Motor neuron (in vitro differentiated cells): ENCODE results near the gene CFAP44. TPM values are rescaled to one million over a fixed set of nuclear protein-coding genes. Genes with fewer than 3 reads are reported as not detected.
"Not testable (repeated sequence)": the region's sequence is repeated elsewhere in the genome, so short reads cannot be mapped to it uniquely, and the experiment has no call there.

Experiments used
- ATAC-seq, 8 experiments: fragments of 200-7000 bp; cut with Tn5 transposase; replicated peaks in 6 of 8; 2 replicates each; pipeline ENCODE4 v1.8.0; 2021; ENCODE audit warnings: mild to moderate bottlenecking in 8 of 8, moderate library complexity in 8 of 8
- H3K27ac ChIP-seq, 2 donors: fragments of 250-450 bp; sonication (Bioruptor Pico); 2 replicates each; pipeline ENCODE4 v1.9.0; 2021; ENCODE audit warnings: antibody characterized with exemption in 2 of 2, mild to moderate bottlenecking in 2 of 2, moderate library complexity in 1 of 2
- H3K4me1 ChIP-seq, 2 donors: fragments of 250-450 bp; sonication (Bioruptor Pico); replicated peaks in 1 of 2; 2 replicates each; pipeline ENCODE4 v1.6.1; 2021; ENCODE audit warnings: antibody characterized with exemption in 2 of 2, mild to moderate bottlenecking in 2 of 2, moderate library complexity in 1 of 2
- H3K4me3 ChIP-seq, 5 donors: fragments of 250-450 bp; sonication (Bioruptor Pico); 2 replicates each; pipeline ENCODE4 v1.9.0; 2021; ENCODE audit warnings: antibody characterized with exemption in 5 of 5, mild to moderate bottlenecking in 5 of 5, moderate library complexity in 4 of 5
- WGBS, 10 experiments: fragments of 450-650 bp; shearing (Covaris generic); methylation state at CpG; one replicate each; pipeline ENCODE4 v1.0.0; 2022; 5-methylcytosine and 5-hydroxymethylcytosine counted together
- in situ Hi-C, 9 experiments: fragments of 400-800 bp; cut with MboI; loops; one replicate each; pipeline ENCODE4 v1.15.0; 2021; ENCODE audit warnings: low sequenced_read_pairs in 9 of 9, low pct_unique_long_range_greater_than_20kb in 2 of 9; ENCODE audit not compliant: unreplicated experiment in 9 of 9
- total RNA-seq, 8 experiments: library from RNA; unstranded; fragments of 300-600 nt; gene quantifications; 2 replicates each; pipeline versions ENCODE4 v1.2.3 to v1.2.4, GENCODE V29; 2022

Gene CFAP44, protein sequence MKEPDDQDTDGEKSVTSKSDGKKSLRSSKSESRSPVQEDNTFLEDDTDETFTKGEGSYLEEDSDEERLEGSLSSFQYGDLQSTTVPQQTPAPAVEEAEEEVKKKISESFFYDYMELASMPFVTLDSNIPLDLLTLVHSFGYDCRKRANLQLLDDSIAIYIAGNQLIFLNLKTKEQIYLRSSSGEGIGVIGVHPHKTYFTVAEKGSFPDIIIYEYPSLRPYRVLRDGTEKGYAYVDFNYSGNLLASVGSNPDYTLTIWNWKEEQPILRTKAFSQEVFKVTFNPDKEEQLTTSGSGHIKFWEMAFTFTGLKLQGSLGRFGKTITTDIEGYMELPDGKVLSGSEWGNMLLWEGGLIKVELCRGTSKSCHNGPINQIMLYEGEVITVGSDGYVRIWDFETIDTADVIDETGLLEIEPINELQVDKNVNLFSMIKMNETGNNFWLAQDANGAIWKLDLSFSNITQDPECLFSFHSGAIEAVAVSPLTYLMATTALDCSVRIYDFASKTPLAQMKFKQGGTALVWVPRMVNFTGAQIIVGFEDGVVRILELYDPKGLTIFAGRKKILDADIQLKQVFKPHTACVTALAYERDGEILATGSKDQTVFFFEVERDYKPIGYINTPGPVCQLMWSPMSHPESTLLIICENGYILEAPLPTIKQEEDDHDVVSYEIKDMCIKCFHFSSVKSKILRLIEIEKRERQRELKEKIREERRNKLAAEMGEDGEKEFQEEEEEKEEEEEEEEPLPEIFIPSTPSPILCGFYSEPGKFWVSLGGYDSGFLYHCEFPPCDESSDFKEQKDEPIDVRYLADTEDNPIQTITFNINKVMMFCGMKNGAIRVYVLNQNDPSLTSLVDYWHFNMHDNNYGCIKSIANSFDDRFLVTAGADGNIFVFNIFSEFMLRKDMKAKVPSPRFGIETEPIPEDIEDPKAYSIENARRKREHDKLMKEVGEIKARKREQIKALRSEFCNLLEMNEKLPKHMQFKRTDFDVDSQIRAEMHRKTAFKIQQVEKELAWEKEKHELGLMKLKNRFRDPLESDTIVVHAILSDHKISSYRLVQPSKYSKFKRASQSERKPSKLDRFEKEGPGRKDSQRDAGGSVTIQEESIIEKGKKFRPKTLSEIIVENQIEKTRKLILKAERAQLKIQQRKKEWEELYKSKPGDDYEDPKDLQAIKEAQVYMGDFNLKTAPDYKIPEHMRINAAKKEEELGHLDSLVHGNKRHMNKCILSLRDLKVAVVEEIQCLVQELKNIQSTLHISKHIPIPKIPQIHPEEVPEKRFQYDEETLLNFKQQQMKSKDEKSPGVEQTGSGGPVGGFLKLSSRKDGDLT (N-terminal part only)
- total RNA-seq, result 10 to 100 TPM in 3 of 8 experiments, 1 to 10 TPM in 5; 1.7 to 30.1 (median 6.3) TPM

- 30 to 100% (median 65%) methylated on average over 2 to 19 of the region's 44 CpGs; no CpG with 5 or more reads in 2 of the 10 experiments for WGBS, 10 experiments
- Histone ChIP-seq H3K4me3 (peak within 1 kb of the TSS; percentile 14 to 29 (median 18)), H3K4me1 (no peaks in the 10 kb centered on the region), H3K27ac (no peak within 1 kb of the TSS)
- peak in 7 of 8 experiments; percentile 51 to 99 (median 91) for ATAC-seq
- in situ Hi-C loops, result no loop called here
These were observed at the start of gene CFAP44 for GRCh38 chr3:113441051-113441770. Gene CFAP44 (minus strand): TSS chr3:113441493. CDS start chr3:113433664, 7,829 bp downstream.

- Histone ChIP-seq H3K4me3 (no peak overlapping the region), H3K27ac (no peak overlapping the region), H3K4me1 (no peaks in the 10 kb centered on the region)
- ATAC-seq, result no peak
- WGBS, 10 experiments, result 50 to 100% (median 100%) methylated on average over 1 to 3 of the region's 8 CpGs; no CpG with 5 or more reads in 3 of the 10 experiments
- in situ Hi-C loops, result no loop called here
These were observed 43.9 kb upstream of the CFAP44 start for GRCh38 chr3:113485161-113485609.

DNA sequence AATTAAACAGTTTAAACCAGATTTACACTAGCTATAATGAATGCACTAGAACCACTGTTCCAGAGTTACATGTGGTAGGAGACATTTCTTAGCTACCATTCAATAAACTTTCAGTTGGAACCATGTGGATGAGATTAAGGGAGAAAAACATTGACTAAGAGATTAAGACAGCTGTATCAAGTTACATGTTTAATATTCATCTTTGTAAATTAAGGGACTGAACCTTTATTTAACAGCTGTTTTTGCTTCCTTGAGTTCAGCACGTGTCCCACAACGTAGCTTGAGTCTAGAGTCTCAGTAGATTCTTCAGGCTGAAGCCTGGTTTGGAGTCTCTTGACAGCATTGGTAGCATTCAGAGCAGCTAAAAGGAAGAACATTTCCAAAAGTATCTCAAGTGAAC lies 27.2 kb upstream of the CFAP44 start:
- Histone ChIP-seq H3K4me1 (no peaks in the 10 kb centered on the region), H3K27ac (no peak overlapping the region), H3K4me3 (no peak overlapping the region)
- in situ Hi-C loops, result no loop called here
- ATAC-seq, result peak in 3 of 8 experiments; percentile 91 to 94 (median 92)
- whole genome bisulfite sequencing, 10 experiments, result 10 to 94% (median 80%) methylated on average over 2 of the region's 2 CpGs; no CpG with 5 or more reads in 5 of the 10 experiments

DNA sequence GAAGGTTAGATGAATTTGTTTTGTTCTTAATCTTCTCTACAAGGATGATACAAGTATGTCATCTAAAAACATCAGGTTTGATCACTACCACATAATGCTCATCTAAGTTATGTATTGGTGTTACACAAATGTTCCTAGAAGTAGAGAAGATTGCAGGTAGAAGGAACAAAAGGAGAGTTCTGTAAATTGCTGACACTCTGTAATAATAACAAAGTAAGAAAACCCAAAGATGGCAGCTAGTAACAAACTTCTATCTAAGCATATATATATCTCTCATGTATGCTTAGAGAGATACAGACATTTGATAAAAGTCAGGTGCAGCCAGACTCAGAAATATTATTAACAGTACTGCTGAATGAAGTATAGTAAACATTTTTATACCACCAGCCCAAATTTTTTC lies 20.2 kb upstream of the CFAP44 start:
- Histone ChIP-seq H3K4me1 (no peaks in the 10 kb centered on the region), H3K27ac (no peak overlapping the region), H3K4me3 (no peak overlapping the region)
- no peak for ATAC-seq
- in situ Hi-C loops, result no loop called here

GRCh38 chr3:113458554-113458953 lies 17.3 kb upstream of the CFAP44 start:
- H3K4me3 ChIP-seq, H3K27ac ChIP-seq, H3K4me1 ChIP-seq, ATAC-seq, in situ Hi-C loops: not testable (repeated sequence)
- no CpG with 5 or more reads among the region's 27 CpGs for WGBS, 10 experiments

DNA sequence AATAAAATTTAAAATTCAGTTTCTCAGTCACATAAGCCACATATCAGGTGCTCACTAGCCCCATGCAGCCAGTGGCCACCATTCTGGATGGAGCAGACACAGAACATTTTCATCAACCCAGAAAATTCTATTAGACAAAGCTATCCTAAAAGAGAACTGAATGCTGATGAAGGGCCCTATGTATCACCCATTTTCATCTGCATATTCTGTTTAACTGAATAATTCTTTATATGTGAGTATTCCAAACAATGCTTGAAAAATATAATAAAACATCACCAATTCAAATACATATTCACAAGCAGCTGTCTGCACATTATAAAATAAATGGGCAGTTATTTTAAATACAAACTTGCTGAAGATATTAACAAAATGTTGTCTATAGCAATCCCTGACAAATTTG lies 14.2 kb upstream of the CFAP44 start:
- Histone ChIP-seq H3K27ac (no peak overlapping the region), H3K4me1 (no peaks in the 10 kb centered on the region), H3K4me3 (no peak overlapping the region)
- in situ Hi-C loops, result no loop called here
- ATAC-seq, result peak in 3 of 8 experiments; percentile 40 to 72 (median 54)

- peaks cover 0 to 3% of the 10 kb centered on the region in 2 donors for H3K4me1 ChIP-seq
- 80 to 100% (median 97%) methylated on average over 1 to 3 of the region's 3 CpGs; no CpG with 5 or more reads in 1 of the 10 experiments for WGBS, 10 experiments
- H3K27ac ChIP-seq, result no peak overlapping the region
- no peak for ATAC-seq
- no peak overlapping the region for H3K4me3 ChIP-seq
- in situ Hi-C loops, result no loop called here
These were observed 13.3 kb upstream of the CFAP44 start for GRCh38 chr3:113454630-113455029.

- ATAC-seq, result no peak
- 68 to 100% (median 96%) methylated on average over 2 to 6 of the region's 6 CpGs for WGBS, 10 experiments
These were observed 12.8 kb upstream of the CFAP44 start for GRCh38 chr3:113454057-113454456.

DNA sequence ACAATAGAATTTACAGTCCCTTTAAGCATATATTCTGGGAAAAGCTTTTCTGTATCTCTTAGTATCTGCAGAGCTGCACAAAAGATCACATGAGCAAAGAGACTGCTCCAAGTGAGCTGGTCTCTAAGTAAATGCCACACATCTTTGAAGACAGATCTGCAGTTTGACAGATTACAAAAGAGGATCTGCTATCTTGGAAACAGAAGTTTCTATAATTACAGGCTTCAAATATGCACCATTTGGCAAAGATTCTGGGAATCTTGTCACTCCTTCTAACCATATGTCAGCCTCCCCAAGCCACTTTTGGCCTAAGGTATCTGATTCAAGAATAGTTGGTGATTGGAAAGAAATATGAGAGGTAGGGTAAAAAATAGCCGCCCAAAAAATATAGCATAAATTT lies 9.6 kb upstream of the CFAP44 start:
- 85 to 100% (median 100%) methylated on average over 1 of the region's 1 CpG; no CpG with 5 or more reads in 3 of the 10 experiments for WGBS, 10 experiments
- Histone ChIP-seq H3K4me3 (no peak overlapping the region), H3K27ac (no peak overlapping the region), H3K4me1 (peaks cover 0 to 3% of the 10 kb centered on the region in 2 donors)
- no peak for ATAC-seq
- in situ Hi-C loops, result no loop called here

More at GRCh38 chr3:113454057-113454456, 12.8 kb upstream of the CFAP44 start:
- in situ Hi-C loops, result no loop called here
- Histone ChIP-seq H3K27ac (no peak overlapping the region), H3K4me1 (peaks cover 0 to 3% of the 10 kb centered on the region in 2 donors), H3K4me3 (no peak overlapping the region)

DNA sequence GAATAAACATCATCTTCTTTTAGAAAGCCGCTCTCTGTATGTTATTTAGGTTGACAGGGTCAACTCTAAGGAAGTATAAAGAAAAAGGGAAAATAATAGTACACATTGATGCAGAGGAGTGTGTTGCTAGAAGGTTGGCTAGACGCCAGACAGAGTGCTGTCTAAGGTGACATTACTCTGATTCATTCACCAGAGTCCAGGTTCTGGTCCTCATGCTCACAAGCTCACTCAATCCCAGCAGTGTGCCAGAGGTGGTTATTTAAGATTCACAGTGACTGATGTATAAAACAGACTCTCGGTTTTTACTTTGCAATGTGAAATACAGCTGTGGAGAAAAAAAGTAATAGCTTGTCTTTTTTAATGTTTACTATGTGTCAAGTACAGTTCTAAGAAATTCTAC lies 1.7 kb downstream of the CFAP44 start:
- no peaks in the 10 kb centered on the region for H3K4me1 ChIP-seq
- 80 to 100% (median 100%) methylated on average over 1 to 2 of the region's 3 CpGs for WGBS, 10 experiments

DNA sequence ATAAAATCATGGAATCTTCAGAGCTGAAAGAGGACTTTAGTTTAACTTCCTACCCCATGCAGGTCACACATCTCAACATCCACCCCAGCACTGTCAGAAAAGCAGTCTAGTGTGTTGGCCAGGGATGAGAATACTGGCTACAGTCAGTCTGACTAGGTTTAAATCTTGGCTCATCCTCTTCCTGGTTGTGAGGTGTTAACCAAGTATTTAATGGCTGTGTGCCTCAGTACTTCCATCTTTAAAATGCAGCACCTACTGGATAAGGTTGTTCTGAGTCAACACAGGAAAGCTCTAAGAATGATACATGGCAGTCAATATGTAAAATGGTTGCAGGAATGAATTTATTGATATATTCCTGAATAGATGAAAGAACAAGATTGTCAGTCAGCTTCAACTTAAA lies 3.1 kb downstream of the CFAP44 start:
- in situ Hi-C loops, result no loop called here
- Histone ChIP-seq H3K4me1 (no peaks in the 10 kb centered on the region), H3K27ac (no peak overlapping the region), H3K4me3 (no peak overlapping the region)
- no peak for ATAC-seq

More for the DNA sequence above, 1.7 kb downstream of the CFAP44 start:
- in situ Hi-C loops, result no loop called here
- Histone ChIP-seq H3K27ac (no peak overlapping the region), H3K4me3 (no peak overlapping the region)
- no peak for ATAC-seq

DNA sequence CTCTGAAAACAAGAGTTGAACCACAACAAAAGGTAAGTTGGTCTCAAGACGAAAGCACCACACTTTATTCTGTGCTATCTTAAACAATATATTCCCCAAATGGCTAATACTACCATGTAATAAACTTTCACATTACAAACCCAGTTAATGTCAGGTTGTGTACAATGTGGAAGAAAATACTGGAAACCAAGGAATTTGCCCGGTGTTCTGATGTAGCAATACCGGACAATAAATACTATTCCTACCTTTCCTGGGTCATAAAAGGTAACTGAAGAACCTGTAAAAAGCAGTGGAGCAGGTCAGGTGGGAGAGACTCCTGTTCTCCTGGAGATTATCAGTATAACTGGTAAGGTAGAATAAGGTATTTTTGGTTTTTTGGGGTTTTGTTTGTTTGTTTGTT lies 3.9 kb downstream of the CFAP44 start:
- H3K27ac ChIP-seq, result no peak overlapping the region
- no peak overlapping the region for H3K4me3 ChIP-seq
- WGBS, 10 experiments, result 25 to 100% (median 77%) methylated on average over 1 to 3 of the region's 3 CpGs
- no peak for ATAC-seq
- in situ Hi-C loops, result no loop called here
- no peaks in the 10 kb centered on the region for H3K4me1 ChIP-seq
